HepG2 (cell line): ENCODE measurements around the gene SPHK2. TPM values are rescaled to one million over a fixed set of nuclear protein-coding genes. Genes with fewer than 3 reads are reported as not detected.
A peak's percentile ranks its signal among the peaks of the same experiment; 100 is the strongest.

Experiments
- AGO2 ChIP-seq: fragments of 200-400 bp; formaldehyde crosslinking; optimal IDR thresholded peaks from 2 replicates; pipeline ENCODE3; 2017; ENCODE audit warnings: mild to moderate bottlenecking, low read depth, low read length, moderate library complexity
- CAMTA2 ChIP-seq: sonication (generic); formaldehyde crosslinking; IDR thresholded peaks from 2 replicates; pipeline ENCODE4 v1.4.0; 2020; ENCODE audit warnings: mild to moderate bottlenecking, missing genetic modification reagents, borderline replicate concordance
- ELK4 ChIP-seq: sonication (generic); formaldehyde crosslinking; IDR thresholded peaks from 2 replicates; pipeline ENCODE4 v1.9.0; 2021; ENCODE audit warnings: missing genetic modification reagents, borderline replicate concordance
- GABPB1 ChIP-seq: IDR thresholded peaks from 2 replicates; pipeline ENCODE4 v1.6.1; 2016; ENCODE audit warnings: mild to moderate bottlenecking, missing genetic modification reagents, moderate library complexity, missing compliant biosample characterization
- GZF1 ChIP-seq: sonication (generic); formaldehyde crosslinking; IDR thresholded peaks from 2 replicates; pipeline ENCODE4 v1.5.1; 2020; ENCODE audit warnings: mild to moderate bottlenecking, missing genetic modification reagents
- HMG20B ChIP-seq: conservative IDR thresholded peaks from 2 replicates; pipeline ENCODE4 v1.6.1; 2016; ENCODE audit warnings: missing genetic modification reagents, missing compliant biosample characterization
- MTA1 ChIP-seq: sonication (generic); formaldehyde crosslinking; IDR thresholded peaks from 2 replicates; pipeline ENCODE4 v1.4.0; 2020; ENCODE audit warnings: missing genetic modification reagents, mild to moderate bottlenecking, borderline replicate concordance
- RFX1 ChIP-seq: fragments of 450-650 bp; IDR thresholded peaks from 2 replicates; pipeline ENCODE4 v1.6.1; 2017
- SOX6 ChIP-seq, 2 experiments: fragments of 450-650 bp in 1 of 2; sonication (generic) in 1 of 2; formaldehyde crosslinking in 1 of 2; IDR thresholded peaks; 2 replicates each; pipeline versions ENCODE4 v1.4.0 to v1.6.1; 2017 to 2020; ENCODE audit warnings: antibody characterized with exemption in 1 of 2, mild to moderate bottlenecking in 1 of 2, missing genetic modification reagents in 1 of 2
- TFAP4 ChIP-seq: sonication (generic); IDR thresholded peaks from 2 replicates; pipeline ENCODE4 v1.6.1; 2016; ENCODE audit warnings: low read depth, borderline replicate concordance
- THYN1 ChIP-seq: sonication (generic); formaldehyde crosslinking; IDR thresholded peaks from 2 replicates; pipeline ENCODE4 v1.8.1; 2023; ENCODE audit warnings: low read depth, mild to moderate bottlenecking, moderate library complexity, missing genetic modification reagents, borderline replicate concordance
- ZBTB33 ChIP-seq: sonication (generic); formaldehyde crosslinking; IDR thresholded peaks from 2 replicates; pipeline ENCODE4 v1.4.0; 2020; ENCODE audit warnings: missing genetic modification reagents
- ZFP82 ChIP-seq: sonication (generic); formaldehyde crosslinking; IDR thresholded peaks from 2 replicates; pipeline ENCODE4 v1.5.1; 2020; ENCODE audit warnings: mild to moderate bottlenecking, missing genetic modification reagents, borderline replicate concordance
- ZNF34 ChIP-seq: sonication (generic); formaldehyde crosslinking; IDR thresholded peaks from 2 replicates; pipeline ENCODE4 v1.4.0; 2020; ENCODE audit warnings: mild to moderate bottlenecking, missing genetic modification reagents, borderline replicate concordance
- ZNF552 ChIP-seq: sonication (generic); formaldehyde crosslinking; IDR thresholded peaks from 2 replicates; pipeline ENCODE4 v1.9.0; 2022; ENCODE audit warnings: missing genetic modification reagents, mild to moderate bottlenecking, borderline replicate concordance
- polyA plus RNA-seq, 8 experiments: library from polyadenylated mRNA; depleted of rRNA in 3 of 8; stranded (reverse) in 7 of 8; unstranded in 1 of 8; fragments of >200 nt; fragmentation: Illumina TruSeq in 4 of 8; extraction: Trizol in 4 of 8; gene quantifications; 2 replicates each; pipeline versions ENCODE4 v1.2.1 to v1.2.3, GENCODE V29; 2011 to 2016; ENCODE audit warnings: low read depth in 4 of 8, missing spikeins in 1 of 8, mixed read lengths in 1 of 8; ENCODE audit not compliant: insufficient read depth in 1 of 8
- total RNA-seq, 5 experiments: library from RNA; depleted of rRNA; stranded (reverse); fragments of >200 nt; fragmentation: Illumina TruSeq; extraction: Trizol; gene quantifications; 2 replicates each; pipeline ENCODE4 v1.2.3, GENCODE V29; 2016; ENCODE audit warnings: low read depth in 1 of 5

Gene SPHK2
- total and polyA plus RNA-seq, 2 of the 13 experiments (the other 11 are each of a cell fraction or from before 2014, with no cell fraction given), result 2.9 to 14.4 TPM

- TF ChIP-seq GABPB1, result peak; percentile 12; the same call in 1 of the 2 replicates
- 0 out of 2 replicates have a peak, but pooled peaks have one; percentile 31 for TF ChIP-seq MTA1 (CRISPR knock-in tag)
- TF ChIP-seq TFAP4, result no peak
- TF ChIP-seq CAMTA2 (CRISPR knock-in tag), result no peak
- no peak for TF ChIP-seq ZFP82
- no peak for TF ChIP-seq GZF1 (CRISPR knock-in tag)
- no peak for TF ChIP-seq ZNF34 (CRISPR knock-in tag)
- TF ChIP-seq AGO2, result peak; percentile 57
- TF ChIP-seq SOX6 (IDR thresholded peaks at IDR 0.05), result no peak
- TF ChIP-seq SOX6 (CRISPR knock-in tag; IDR thresholded peaks at IDR 0.05), result no peak
- no peak for TF ChIP-seq ZNF552 (CRISPR knock-in tag)
- no peak for TF ChIP-seq RFX1
- no peak for TF ChIP-seq ELK4 (CRISPR knock-in tag)
- no peak for TF ChIP-seq THYN1 (CRISPR knock-in tag)
- TF ChIP-seq ZBTB33 (CRISPR knock-in tag), result peak; percentile 74; the same call in 1 of the 2 replicates
- TF ChIP-seq HMG20B, result no peak
Measured at GRCh38 chr19:48606463-48607358, 12.6 kb upstream of the SPHK2 start, which contains the start of gene SPACA4 (continued).
